ENCODE data around the gene TUBA4A. TPM values are rescaled to one million over a fixed set of nuclear protein-coding genes. Genes with fewer than 3 reads are reported as not detected.

Gene TUBA4A
- total RNA-seq, 2 experiments from 2014 or later: 183 to 185 TPM

Small RNAs within 50 kb of the gene (microRNA-seq; reads per million reads assigned to microRNA genes)
- gene MIR153-1 (ENCODE audit: borderline microRNAs expressed, borderline replicate concordance): not detected

Other genes starting within 250 kb of the TUBA4A start
- not detected for gene CFAP65, start 212.4 kb downstream of the TUBA4A start, total RNA-seq
- not detected for gene IHH, start 193.0 kb downstream of the TUBA4A start, total RNA-seq
- 1 to 10 TPM; 7.2 to 8.5 TPM for gene NHEJ1, start 93.1 kb downstream of the TUBA4A start, total RNA-seq
- under 1 TPM; 0.36 to 0.96 TPM for gene SLC23A3, start 83.9 kb downstream of the TUBA4A start, total RNA-seq
- gene CNPPD1, start 77.0 kb downstream of the TUBA4A start, total RNA-seq: 10 to 100 TPM; 42.3 to 43.4 TPM
- gene RETREG2, start 75.6 kb downstream of the TUBA4A start, total RNA-seq: 10 to 100 TPM; 82.3 to 83.2 TPM
- 10 to 100 TPM; 65.9 to 67.4 TPM for gene ZFAND2B, start 47.1 kb downstream of the TUBA4A start, total RNA-seq
- 1 to 10 TPM; 2.6 to 3.1 TPM for gene ABCB6, start 35.0 kb downstream of the TUBA4A start, total RNA-seq
- 100 to 1,000 TPM; 105 to 106 TPM for gene ATG9A, start 24.3 kb downstream of the TUBA4A start, total RNA-seq
- 100 to 1,000 TPM; 128 to 135 TPM for gene ANKZF1, start 24.1 kb downstream of the TUBA4A start, total RNA-seq
- gene GLB1L, start 8.5 kb downstream of the TUBA4A start, total RNA-seq: 1 to 10 TPM; 2.4 to 3.0 TPM
- 10 to 100 TPM; 11.2 to 14.1 TPM for gene STK16, start 8.4 kb downstream of the TUBA4A start, total RNA-seq
- not detected for gene TUBA4B, start 675 bp downstream of the TUBA4A start, total RNA-seq
- 100 to 1,000 TPM; 151 to 161 TPM for gene DNAJB2, start 25.4 kb upstream of the TUBA4A start, total RNA-seq
- gene PTPRN, start 55.5 kb upstream of the TUBA4A start, total RNA-seq: not detected
- gene RESP18, start 78.8 kb upstream of the TUBA4A start, total RNA-seq: not detected
- 10 to 100 TPM; 99.0 to 99.9 TPM for gene DNPEP, start 134.0 kb upstream of the TUBA4A start, total RNA-seq
- gene DES, start 164.5 kb upstream of the TUBA4A start, total RNA-seq: not detected
- 10 to 100 TPM; 15.3 to 17.7 TPM for gene SPEG, start 180.9 kb upstream of the TUBA4A start, total RNA-seq
- 10 to 100 TPM; 13.3 to 14.4 TPM for gene GMPPA, start 245.0 kb upstream of the TUBA4A start, total RNA-seq